Hepatocyte (in vitro differentiated cells): ENCODE results near the gene MAGI2. TPM values are rescaled to one million over a fixed set of nuclear protein-coding genes. Genes with fewer than 3 reads are reported as not detected.

Source experiments
- DNase-seq: peaks from one replicate; pipeline ENCODE4 v3.0.0-alpha.2; 2016; ENCODE audit warnings: low spot score
- H2AFZ ChIP-seq: fragments of 200-600 bp; sonication (generic); 2 replicates; pipeline ENCODE4 v1.6.0; 2016; ENCODE audit warnings: antibody characterized with exemption, mild to moderate bottlenecking
- H3K27ac ChIP-seq: fragments of 200-600 bp; sonication (generic); 2 replicates; pipeline ENCODE4 v1.5.1; 2016; ENCODE audit warnings: mild to moderate bottlenecking
- H3K27me3 ChIP-seq: fragments of 200-600 bp; sonication (generic); 2 replicates; pipeline ENCODE4 v1.6.1; 2016
- H3K36me3 ChIP-seq: fragments of 200-600 bp; sonication (generic); replicated peaks from 2 replicates; pipeline ENCODE4 v1.5.1; 2016; ENCODE audit warnings: low read depth; ENCODE audit not compliant: insufficient read depth
- H3K4me1 ChIP-seq: fragments of 200-600 bp; sonication (generic); 2 replicates; pipeline ENCODE4 v1.5.1; 2016; ENCODE audit warnings: mild to moderate bottlenecking, moderate library complexity; ENCODE audit not compliant: insufficient read depth
- H3K4me2 ChIP-seq: fragments of 200-600 bp; sonication (generic); 2 replicates; pipeline ENCODE4 v1.6.0; 2016
- H3K4me3 ChIP-seq: fragments of 200-600 bp; sonication (generic); 2 replicates; pipeline ENCODE4 v1.5.1; 2016; ENCODE audit warnings: mild to moderate bottlenecking
- H3K79me2 ChIP-seq: fragments of 200-600 bp; sonication (generic); 2 replicates; pipeline ENCODE4 v1.6.0; 2017; ENCODE audit warnings: mild to moderate bottlenecking
- H3K9me2 ChIP-seq: fragments of 200-600 bp; sonication (generic); replicated peaks from 2 replicates; pipeline ENCODE4 v1.6.0; 2017; ENCODE audit warnings: mild to moderate bottlenecking; ENCODE audit not compliant: insufficient read depth
- H3K9me3 ChIP-seq: fragments of 200-600 bp; sonication (generic); 2 replicates; pipeline ENCODE4 v1.5.1; 2016; ENCODE audit warnings: low read depth, mild to moderate bottlenecking
- H4K20me1 ChIP-seq: fragments of 200-600 bp; sonication (generic); 2 replicates; pipeline ENCODE4 v1.6.0; 2016; ENCODE audit warnings: mild to moderate bottlenecking; ENCODE audit not compliant: insufficient read depth, poor library complexity, severe bottlenecking
- CTCF ChIP-seq: fragments of 200-600 bp; sonication (generic); IDR thresholded peaks from 2 replicates; pipeline ENCODE4 v1.5.1; 2016; ENCODE audit warnings: antibody characterized with exemption, mild to moderate bottlenecking; ENCODE audit not compliant: poor library complexity
- EZH2 ChIP-seq: fragments of 200-600 bp; sonication (generic); IDR thresholded peaks from 2 replicates; pipeline ENCODE4 v1.6.1; 2016; ENCODE audit warnings: antibody characterized with exemption, mild to moderate bottlenecking, borderline replicate concordance
- EZH2phosphoT487 ChIP-seq: fragments of 200-600 bp; sonication (generic); IDR thresholded peaks from one replicate; pipeline ENCODE4 v1.6.1; 2018; ENCODE audit warnings: antibody characterized with exemption, mild to moderate bottlenecking, low read depth, moderate library complexity; ENCODE audit not compliant: unreplicated experiment, severe bottlenecking
- WGBS: methylation state at CpG from one replicate; pipeline ENCODE4 v1.1.6; 2016; ENCODE audit warnings: low lambda C conversion rate; ENCODE audit errors: missing lambda C conversion rate; 5-methylcytosine and 5-hydroxymethylcytosine counted together
- polyA plus RNA-seq: library from polyadenylated mRNA; unstranded; fragments of >200 nt; fragmentation: Nextera tagmentation; extraction: Ambion mirVana; gene quantifications from 2 replicates; pipeline ENCODE4 v1.2.1, GENCODE V29; 2016
- total RNA-seq: library from RNA; depleted of rRNA; stranded (reverse); fragments of >200 nt; gene quantifications from 2 replicates; pipeline ENCODE4 v1.2.3, GENCODE V29; 2014

MAGI2 gene
- total and polyA plus RNA-seq, 2 experiments from 2014 or later, result 3.1 to 6.7 TPM

GRCh38 chr7:79287981-79288380 lies 165.5 kb downstream of the MAGI2 start:
- no peak overlapping the region for H3K27ac ChIP-seq

GRCh38 chr7:79286181-79286580 lies 167.3 kb downstream of the MAGI2 start:
- no peaks in the 10 kb centered on the region for H3K9me2 ChIP-seq
- no peak overlapping the region for H3K4me2 ChIP-seq
- TF ChIP-seq CTCF (no peak), EZH2 (no peak), EZH2phosphoT487 (no peak)
- no peaks in the 10 kb centered on the region for H3K79me2 ChIP-seq
- no peak overlapping the region for H2AFZ ChIP-seq
- H3K27ac ChIP-seq, result no peak overlapping the region
- H3K4me1 ChIP-seq, result peaks cover 16% of the 10 kb centered on the region
- no peaks in the 10 kb centered on the region for H3K27me3 ChIP-seq
- 0% methylated on average over 1 of the region's 1 CpG for WGBS
- H4K20me1 ChIP-seq, result no peaks in the 10 kb centered on the region
- H3K36me3 ChIP-seq, result no peaks in the 10 kb centered on the region
- no peak overlapping the region for H3K4me3 ChIP-seq
- H3K9me3 ChIP-seq, result no peaks in the 10 kb centered on the region
- DNase-seq, result no peak

More at GRCh38 chr7:79287981-79288380, 165.5 kb downstream of the MAGI2 start:
- DNase-seq, result no peak
- WGBS, result 89% methylated on average over 1 of the region's 1 CpG
- no peaks in the 10 kb centered on the region for H4K20me1 ChIP-seq
- H3K4me3 ChIP-seq, result no peak overlapping the region
- TF ChIP-seq EZH2phosphoT487, result no peak
- no peak for TF ChIP-seq CTCF
- no peak for TF ChIP-seq EZH2
- no peaks in the 10 kb centered on the region for H3K36me3 ChIP-seq
- no peak overlapping the region for H3K4me2 ChIP-seq
- H3K79me2 ChIP-seq, result no peaks in the 10 kb centered on the region
- H3K9me3 ChIP-seq, result no peaks in the 10 kb centered on the region
- H3K4me1 ChIP-seq, result peaks cover 4% of the 10 kb centered on the region
- no peak overlapping the region for H2AFZ ChIP-seq
- no peaks in the 10 kb centered on the region for H3K9me2 ChIP-seq
- H3K27me3 ChIP-seq, result no peaks in the 10 kb centered on the region

- H3K27ac ChIP-seq, result no peak overlapping the region
- H3K27me3 ChIP-seq, result no peaks in the 10 kb centered on the region
- no peak overlapping the region for H3K4me2 ChIP-seq
- H3K9me2 ChIP-seq, result no peaks in the 10 kb centered on the region
- no peak overlapping the region for H2AFZ ChIP-seq
- H3K9me3 ChIP-seq, result no peaks in the 10 kb centered on the region
- TF ChIP-seq EZH2phosphoT487 (no peak), CTCF (no peak), EZH2 (no peak)
- H3K4me3 ChIP-seq, result no peak overlapping the region
- no peaks in the 10 kb centered on the region for H3K36me3 ChIP-seq
- H3K79me2 ChIP-seq, result no peaks in the 10 kb centered on the region
- H3K4me1 ChIP-seq, result peaks cover 17% of the 10 kb centered on the region
- WGBS, result 76% methylated on average over 1 of the region's 1 CpG
- H4K20me1 ChIP-seq, result no peaks in the 10 kb centered on the region
- DNase-seq, result no peak
These were observed 167.7 kb downstream of the MAGI2 start for GRCh38 chr7:79285756-79286155.

- H3K27ac ChIP-seq, result no peak overlapping the region
- H3K36me3 ChIP-seq, result no peaks in the 10 kb centered on the region
- no peak overlapping the region for H2AFZ ChIP-seq
- H4K20me1 ChIP-seq, result no peaks in the 10 kb centered on the region
- H3K4me2 ChIP-seq, result no peak overlapping the region
- no peaks in the 10 kb centered on the region for H3K27me3 ChIP-seq
- no peak for TF ChIP-seq EZH2phosphoT487
- TF ChIP-seq EZH2, result no peak
- TF ChIP-seq CTCF, result no peak
- DNase-seq, result no peak
- no peak overlapping the region for H3K4me3 ChIP-seq
- H3K9me2 ChIP-seq, result no peaks in the 10 kb centered on the region
- H3K9me3 ChIP-seq, result no peaks in the 10 kb centered on the region
- H3K4me1 ChIP-seq, result peaks cover 17% of the 10 kb centered on the region
- no peaks in the 10 kb centered on the region for H3K79me2 ChIP-seq
These were observed 169.3 kb downstream of the MAGI2 start for GRCh38 chr7:79284211-79284610.
